DMS 273 (cell line): ENCODE data around the gene SLC30A3.
A peak's percentile ranks its signal among the peaks of the same experiment; 100 is the strongest.
"Not testable (repeated sequence)": the region's sequence is repeated elsewhere in the genome, so short reads cannot be mapped to it uniquely, and the experiment has no call there.

Source experiments
- DNase-seq: peaks from one replicate; lab custom pipeline; 2025; ENCODE audit not compliant: unreplicated experiment; lab: John Stamatoyannopoulos, UW

The SLC30A3 gene, protein sequence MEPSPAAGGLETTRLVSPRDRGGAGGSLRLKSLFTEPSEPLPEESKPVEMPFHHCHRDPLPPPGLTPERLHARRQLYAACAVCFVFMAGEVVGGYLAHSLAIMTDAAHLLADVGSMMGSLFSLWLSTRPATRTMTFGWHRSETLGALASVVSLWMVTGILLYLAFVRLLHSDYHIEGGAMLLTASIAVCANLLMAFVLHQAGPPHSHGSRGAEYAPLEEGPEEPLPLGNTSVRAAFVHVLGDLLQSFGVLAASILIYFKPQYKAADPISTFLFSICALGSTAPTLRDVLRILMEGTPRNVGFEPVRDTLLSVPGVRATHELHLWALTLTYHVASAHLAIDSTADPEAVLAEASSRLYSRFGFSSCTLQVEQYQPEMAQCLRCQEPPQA

DNA sequence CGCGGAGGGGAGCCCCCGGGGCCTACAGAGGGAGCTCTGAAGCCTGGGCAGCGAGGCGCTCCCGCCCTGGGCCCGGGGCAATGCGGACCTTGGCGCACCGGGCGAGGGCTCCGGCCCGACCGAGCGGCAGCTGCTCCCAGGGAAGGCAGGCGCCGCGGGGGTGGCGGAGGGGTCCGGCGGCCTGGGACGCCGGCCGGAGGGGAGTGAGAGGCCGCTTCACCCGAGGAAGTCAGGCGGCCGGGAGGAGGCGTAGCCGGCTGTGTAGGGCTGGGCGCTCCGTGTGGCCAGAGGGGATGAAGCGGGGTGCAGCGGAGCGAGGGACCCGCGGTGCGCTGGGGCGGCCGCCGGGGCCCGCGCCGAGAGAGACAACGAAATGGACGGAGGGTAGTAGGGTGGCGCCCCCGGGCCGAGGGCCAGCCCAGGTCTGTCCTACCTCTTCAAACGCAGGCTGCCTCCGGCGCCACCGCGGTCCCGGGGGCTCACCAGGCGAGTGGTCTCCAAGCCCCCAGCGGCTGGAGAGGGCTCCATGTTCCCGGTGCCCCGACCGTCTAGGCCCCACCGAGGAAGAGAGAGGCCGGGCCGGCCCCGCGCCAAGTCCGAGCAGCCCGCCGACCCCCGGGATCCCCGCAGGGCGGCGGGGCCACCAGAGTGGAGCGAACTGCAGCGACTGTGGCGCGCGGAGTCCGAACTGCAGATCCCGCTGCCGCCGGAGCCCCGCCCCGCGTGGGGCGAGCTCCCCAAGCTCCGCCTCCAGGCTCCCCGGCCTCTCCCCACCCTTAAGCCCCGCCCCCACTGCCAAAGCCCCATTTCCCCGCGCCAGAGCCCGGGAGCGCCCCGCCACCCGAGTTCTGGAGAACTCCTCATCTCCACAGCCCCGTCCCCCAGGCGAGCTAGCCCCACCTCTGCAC is at the start of gene SLC30A3:
SLC30A3 (minus strand) TSS at position 669 of the 908 bp plus-strand sequence; CDS start at position 528, 141 bp downstream.
- peak; percentile 66 for DNase-seq

DNA sequence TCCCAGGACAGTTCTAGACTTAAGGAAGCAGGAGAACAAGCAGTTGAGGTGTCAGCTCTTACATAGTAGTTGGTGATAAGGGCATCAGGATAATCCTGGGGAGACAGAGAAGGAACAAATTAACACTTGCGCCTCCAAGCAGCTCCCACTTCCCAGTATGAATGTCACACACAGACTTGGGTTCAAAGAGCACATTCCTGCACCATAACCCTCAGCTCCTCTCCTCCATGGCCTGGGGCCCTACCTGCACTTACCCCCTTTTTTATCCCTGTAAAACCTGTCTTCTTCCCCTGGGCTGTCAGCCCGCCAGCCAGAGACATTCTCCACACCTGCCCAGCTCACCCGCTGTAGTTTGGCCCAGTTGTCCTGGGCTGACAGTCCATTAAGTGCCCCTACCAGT is 49.3 kb upstream of the SLC30A3 start:
- DNase-seq, result no peak

DNA sequence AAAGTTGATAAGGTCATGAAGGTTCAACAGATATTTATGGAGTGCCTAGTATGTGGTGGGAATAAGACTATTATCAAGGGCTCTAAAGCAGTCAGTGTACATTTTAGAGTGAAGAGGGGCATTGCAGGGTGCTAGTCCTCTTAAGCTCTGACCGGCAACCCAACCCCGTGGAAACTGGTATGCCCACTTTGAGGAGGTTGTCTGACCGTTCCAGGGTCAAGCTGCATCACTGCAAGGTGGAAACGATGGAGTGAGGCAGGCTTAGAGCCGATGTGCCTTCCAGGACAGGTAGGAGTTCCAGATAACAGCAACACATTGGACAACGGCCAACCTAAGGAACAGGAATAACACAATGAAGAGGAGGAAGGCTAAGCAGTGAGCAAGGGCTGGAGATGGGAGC is 46.8 kb upstream of the SLC30A3 start:
- DNase-seq, result no peak

DNA sequence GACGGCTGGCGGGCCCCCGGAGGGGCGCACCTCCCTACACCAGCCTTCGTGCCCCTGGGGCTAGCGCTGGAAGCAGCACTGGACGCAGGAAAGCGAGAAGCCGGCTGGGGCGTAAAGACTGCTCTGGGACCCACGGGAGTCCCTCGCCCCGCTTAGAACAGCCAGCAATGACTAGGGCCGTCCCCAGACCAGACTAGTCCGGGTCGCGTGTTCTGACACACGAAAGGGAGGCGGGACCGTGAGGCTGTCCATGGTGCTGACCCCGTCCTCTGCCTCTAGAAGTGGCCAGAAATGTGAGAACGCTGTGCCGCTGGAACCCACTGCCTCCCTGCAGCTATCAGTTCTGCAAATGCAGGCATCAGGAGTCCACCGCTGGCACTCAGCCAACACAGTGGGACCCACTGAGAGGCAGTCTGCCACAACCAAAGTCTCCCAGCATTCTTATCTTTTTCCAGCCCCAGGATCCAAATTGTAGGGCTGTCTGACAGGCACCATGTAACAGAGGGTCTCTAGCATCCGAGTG is 45.6 kb upstream of the SLC30A3 start, which contains the start of gene UCN:
UCN (minus strand) TSS at position 87 of the 523 bp plus-strand sequence. CDS start 550 bp downstream, outside the sequence.
- DNase-seq, result peak; percentile 82

DNA sequence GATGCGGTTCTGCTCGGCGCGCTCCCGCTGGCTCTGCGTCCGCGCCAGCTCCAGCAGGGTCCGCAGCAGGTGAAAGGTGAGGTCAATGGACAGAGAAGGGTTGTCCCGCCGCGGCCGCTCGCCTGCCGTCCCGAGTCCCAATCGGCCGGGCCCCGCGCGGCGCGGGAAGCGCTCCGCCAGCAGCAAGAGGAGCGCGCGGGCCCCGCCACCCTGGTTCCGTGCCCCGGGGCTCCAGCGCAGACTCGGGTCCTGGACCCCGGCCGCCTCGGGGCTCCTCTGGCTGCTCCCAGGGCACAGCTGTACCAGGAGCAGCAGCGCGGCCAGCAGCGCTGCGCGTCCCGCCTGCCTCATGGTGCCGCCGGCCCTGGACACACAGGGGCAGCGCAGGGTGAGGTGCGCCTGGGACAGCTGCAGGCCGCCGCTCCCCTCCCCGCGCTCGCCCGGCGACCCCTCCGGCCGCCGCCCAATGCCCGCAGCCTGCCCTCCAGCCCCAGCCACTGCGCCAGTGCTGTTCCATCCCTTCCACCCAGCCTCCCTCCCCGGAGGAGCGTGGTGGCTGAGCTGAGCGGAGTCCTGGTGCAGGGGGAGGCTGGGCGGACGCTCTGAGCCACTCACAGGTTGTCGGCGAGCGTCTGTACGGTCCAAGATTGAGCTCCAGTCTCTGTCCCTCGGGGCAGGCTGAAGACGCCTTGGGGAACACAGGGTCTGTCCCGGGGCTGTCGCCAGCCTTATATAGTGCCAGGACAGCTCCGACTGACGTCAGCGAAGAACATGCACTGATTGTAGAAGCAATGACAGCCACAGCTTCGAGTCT is 44.9 kb upstream of the SLC30A3 start:
- DNase-seq, result peak; percentile 57

DNA sequence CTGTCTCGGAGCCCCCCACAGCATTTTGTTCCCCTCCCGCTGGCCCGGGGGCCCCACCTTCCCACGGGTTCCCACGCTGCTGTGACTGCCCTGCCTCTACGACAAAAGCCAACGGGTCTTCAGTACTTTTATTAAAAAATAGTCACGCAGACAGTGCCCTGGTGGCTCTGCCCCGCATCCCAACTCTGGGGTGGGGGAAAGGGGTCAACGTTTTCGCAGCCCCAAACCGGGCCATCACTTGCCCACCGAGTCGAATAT is 44.4 kb upstream of the SLC30A3 start:
- DNase-seq, result no peak

DNA sequence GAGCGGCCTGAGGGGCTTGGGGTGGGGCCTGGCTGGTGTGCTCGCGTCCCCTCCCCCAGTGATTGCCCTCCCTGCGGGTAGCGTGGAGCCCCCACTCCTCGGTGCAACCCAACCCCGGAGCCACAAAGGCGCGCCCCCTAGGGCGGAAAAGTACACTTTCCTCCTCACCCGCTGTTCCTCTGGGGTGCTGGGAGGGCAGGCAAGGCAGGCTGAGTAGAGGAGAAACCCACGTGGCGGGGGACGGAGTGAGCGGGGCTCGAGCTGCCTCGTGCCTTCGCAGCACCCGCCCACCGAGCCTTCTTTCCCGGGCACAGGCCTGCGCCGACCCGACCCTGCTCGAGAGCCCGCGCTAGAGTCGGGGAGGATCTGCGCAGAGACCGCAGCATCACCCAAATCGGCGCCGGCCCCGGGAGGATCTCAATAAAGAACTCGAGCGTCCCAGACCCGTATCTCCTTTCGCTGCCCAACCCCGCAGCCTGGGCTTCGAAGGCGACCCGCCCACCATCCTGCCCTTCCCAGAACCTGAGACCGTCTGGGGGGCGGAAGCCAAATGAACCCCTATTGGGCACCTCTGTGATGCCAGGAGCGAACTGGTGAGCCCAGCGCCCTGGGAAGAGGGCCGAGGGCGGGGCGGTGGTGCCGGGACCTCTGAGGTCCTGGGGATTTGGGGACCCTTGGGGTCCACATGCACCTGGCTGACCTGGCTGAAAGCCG is 43.9 kb upstream of the SLC30A3 start:
- peak; percentile 69 for DNase-seq

DNA sequence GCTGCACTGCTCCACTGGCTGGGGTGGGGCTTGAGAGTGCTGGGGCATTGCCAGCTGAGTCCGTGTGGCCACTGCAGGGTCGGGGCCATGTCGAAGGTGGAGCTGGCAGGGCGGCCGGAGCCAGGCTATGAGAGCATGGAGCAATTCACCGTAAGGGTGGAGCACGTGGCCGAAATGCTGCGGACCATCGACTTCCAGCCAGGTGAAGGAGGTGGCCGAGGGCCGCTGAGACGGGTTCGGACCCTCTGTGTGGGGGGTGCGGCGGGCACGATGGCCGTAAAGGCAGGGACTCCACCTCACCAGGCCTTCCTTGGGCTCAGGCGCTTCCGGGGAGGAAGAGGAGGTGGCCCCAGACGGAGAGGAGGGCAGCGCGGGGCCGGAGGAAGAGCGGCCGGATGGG is 43.3 kb upstream of the SLC30A3 start:
- no peak for DNase-seq

DNA sequence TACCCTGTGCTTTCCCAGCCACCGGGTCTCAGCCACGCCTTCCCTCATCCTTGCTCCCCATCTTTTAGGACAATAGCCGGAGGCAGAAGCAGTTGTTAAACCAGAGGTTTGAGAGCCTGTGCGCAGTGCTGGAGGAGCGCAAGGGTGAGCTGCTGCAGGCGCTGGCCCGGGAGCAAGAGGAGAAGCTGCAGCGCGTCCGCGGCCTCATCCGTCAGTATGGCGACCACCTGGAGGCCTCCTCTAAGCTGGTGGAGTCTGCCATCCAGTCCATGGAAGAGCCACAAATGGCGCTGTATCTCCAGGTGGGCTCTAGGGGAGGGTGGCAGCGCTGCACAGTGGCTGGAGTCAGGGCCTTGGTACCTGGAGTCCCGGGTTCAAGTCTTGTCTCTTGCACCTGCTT is 42.7 kb upstream of the SLC30A3 start:
- no peak for DNase-seq

DNA sequence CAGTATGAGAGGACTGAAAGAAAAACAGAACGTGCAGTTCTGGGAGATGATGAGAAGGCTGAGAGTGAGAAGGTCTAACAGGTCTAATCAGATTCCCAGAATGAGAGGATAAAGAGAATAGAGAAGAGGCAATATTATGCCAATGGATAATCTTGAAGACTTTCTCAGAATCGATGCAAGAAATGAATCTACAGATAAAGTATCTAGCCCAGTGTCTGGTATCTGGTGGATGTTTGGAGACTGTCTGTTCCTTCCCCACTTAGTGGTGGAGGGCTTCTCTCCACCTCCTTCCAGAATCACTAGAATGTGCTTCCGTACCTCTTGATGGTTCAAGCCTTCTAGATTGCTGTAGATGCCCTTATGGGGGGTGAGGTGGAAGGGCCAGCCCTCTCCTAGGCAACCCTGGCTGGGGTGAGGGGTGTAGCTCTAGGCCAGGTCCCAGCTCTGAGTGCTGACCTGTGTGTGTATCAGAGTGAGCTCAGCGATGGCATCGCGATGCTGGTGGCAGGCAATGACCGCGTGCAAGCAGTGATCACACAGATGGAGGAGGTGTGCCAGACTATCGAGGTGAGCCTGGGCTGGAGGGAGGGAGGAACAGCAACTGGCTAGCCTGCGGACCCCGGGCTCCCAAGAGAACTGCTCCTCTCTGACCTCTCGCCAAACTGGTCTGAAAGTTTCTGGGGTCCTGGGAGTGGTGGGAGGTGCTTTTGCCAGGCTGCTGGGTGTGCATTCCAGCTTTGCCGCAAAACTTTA is 41.8 kb upstream of the SLC30A3 start:
- no peak for DNase-seq

DNA sequence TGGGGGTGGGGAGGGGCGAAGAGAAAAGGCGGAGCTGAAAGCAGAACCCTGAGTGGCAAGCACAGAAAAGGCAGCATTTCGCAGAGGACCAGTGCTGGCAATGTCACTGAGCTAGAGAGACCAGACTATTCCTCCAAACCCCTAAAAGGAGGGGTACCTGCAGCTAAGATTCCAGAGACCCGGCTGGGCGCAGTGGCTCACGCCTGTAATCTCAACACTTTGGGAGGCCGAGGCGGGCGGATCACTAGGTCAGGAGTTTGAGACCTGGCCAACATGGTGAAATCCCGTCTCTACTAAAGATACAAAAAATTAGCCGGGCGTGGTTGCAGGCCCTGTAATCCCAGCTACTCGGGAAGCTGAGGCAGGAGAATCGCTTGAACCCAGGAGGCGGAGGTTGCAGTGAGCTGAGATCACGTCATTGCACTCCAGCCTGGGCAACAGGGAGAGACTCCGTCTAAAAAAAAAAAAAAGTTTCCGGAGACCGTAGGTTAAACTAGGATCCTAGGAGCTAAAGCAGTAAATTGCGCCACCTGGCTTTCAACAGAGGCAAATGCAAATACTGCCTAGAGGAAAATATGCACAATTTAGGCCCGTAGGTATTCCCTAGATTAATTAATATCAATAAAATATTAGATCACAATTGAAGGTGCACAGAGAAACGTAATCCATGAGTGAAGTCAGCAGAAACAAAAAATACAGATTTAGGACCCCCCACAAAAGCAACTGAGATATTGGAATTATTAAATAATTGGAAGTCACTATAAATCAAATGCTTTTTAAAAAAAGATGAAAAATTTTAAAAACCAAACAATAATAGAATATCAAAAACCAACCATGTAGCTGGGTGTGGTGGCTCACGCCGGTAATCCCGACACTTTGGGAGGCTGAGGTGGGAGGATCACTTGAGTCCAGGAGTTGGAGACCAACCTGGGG is 40.5 kb upstream of the SLC30A3 start:
- DNase-seq, result peak; percentile 89

DNA sequence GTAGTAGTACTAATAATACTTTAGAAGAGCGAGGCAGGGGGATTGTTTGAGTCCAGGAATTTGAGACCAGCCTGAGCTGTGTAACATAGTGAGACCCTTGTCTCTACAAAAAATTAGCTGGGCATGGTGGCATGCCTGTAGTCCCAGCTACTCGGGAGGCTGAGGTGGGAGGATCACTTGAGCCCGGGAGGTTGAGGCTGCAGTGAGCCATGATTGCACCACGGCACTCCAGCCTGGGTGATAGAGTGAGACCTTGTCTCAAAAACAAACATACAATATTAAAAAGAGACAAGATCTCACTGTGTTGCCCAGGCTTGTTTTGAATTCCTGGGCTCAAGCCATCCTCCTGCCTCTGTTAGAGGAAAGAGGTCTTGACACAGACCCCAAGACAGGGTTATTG is 37.8 kb upstream of the SLC30A3 start:
- DNase-seq, result not testable (repeated sequence)

DNA sequence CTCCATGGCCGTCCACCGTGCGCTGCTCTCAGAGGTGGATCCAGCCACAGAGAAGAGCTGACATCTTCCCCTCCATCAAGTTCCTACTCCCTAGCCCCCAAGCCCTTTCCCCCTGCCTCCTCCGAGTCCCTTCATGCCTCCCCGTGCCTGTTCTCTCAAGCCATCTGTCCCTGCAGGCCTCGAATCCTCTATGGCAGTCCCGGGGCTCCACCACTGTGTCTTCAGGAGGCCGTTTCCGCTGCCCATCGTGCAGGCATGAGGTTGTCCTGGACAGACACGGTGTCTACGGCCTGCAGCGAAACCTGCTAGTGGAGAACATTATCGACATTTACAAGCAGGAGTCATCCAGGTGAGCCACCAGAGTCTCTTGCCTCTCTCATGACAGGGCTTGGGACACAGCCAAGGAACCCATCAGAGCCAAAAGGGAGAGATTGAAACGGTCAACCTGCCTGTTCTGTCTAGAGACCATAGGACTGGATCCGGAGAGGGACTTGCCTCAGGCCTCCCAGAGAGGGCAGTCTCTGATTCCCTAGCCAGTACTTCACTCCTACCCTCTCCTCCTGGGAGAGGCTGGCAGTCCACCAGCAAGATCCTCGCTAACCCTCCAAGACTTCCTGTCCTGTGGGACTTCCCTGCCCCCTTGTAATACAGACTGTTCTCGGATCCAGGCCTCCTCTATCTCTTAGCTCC is 35.7 kb upstream of the SLC30A3 start:
- no peak for DNase-seq

DNA sequence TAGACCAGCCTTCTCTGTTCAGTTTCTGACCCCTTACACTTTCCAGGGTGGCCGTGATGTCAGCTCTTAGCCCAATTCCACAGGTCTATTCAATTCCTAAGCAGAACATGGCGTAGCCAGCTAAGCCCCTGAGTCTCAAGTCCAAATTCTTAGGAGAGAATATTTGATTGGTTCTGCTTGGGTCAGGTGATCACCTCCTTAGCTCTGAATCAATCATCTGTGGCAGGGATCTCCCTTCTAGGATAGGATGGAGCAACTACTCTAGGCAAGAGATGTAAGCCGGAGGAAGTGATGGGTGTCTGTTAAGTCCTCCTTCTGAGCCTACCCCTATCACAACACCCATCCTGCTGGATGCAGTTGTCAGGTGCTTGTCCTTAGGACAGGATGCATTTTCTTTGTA is 34.3 kb upstream of the SLC30A3 start:
- no peak for DNase-seq

DNA sequence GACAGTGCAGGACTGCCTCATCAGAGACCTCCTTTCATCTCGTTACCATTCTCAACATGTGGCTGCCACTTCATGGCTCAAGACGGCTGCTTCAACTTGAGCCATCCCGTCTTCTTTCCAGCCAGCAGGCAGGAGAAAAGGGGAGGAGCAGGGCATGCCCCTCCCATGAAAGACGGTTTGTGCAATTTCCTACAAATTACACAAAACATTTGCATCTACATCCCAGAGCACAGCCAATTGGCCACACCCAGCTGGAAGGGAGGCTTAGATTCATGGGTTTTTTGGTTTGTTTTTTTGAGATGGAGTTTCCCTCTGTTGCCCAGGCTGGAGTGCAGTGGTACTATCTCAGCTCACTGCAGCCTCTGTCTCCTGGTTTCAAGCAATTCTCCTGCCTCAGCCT is 33.6 kb upstream of the SLC30A3 start:
- DNase-seq, result no peak

DNA sequence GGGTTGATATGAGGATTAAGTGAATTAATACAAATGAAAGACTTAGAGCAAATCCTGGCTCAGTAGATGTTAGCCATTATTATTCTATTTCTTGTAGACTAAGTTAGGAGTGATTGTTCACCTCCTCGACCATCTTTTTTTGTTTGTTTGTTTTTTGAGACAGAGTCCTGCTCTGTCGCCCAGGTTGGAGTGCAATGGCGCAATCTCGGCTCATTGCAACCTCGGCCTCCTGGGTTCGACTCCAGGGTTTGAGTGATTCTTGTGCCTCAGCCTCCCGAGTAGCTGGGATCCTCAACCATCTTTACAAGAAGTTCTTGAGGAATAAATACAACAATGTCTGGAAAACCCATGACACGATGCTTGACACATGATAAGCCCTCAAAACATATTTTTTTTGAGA is 32.1 kb upstream of the SLC30A3 start:
- DNase-seq, result no peak

DNA sequence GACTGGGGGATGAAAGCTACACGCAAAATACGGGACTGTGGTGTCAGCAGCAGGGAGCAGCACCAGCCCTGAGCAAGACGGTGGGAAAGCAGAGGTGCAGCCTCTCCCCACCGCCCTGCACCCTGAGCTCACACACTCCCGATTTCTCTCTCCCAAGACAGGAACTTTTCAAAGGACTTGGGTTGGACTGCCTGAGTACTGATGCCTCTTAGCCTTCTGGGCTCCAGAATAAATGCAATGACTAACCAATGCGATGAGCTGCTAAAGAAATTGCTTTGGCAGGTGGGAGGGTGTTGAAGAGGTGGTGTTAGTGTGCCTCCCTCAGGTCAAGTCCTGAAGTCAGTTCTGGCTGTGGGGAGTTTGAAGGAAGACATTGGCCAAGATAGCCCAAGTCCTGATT is 29.0 kb upstream of the SLC30A3 start:
- DNase-seq, result peak; percentile 48

DNA sequence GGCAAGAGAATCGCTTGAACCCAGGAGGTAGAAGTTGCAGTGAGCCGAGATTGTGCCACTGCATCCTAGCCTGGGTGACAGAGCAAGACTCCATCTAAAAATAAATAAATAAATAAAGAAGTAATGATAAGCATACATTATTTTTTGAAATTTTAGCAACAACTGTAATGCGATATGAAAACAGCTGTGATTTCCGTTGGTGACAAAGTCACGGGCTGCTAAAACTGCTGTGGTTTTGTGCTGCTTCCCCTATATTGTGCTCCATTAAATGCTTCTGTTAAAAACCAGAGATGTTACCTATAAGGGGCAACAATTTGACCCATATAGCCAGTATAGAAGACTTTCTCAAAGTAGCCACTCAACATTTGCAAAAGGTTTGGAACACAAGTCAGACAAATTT is 27.7 kb upstream of the SLC30A3 start:
- no peak for DNase-seq
